HEK293 (cell line): ENCODE results near the gene POLD4.

Experiments used
- CTCF ChIA-PET: fragments of 350-600 bp; formaldehyde crosslinking; extraction: SDS; loops from one replicate; lab custom pipeline; 2021; ENCODE audit warnings: antibody characterized with exemption; lab: Yijun Ruan, JAX
- POLR2A ChIA-PET: fragments of 300-600 bp; formaldehyde crosslinking; extraction: SDS; loops from one replicate; lab custom pipeline; 2020; ENCODE audit warnings: antibody characterized with exemption, inconsistent platforms; lab: Yijun Ruan, JAX
- H3K27ac ChIP-seq: fragments of 200-500 bp; sonication (Bioruptor generic); 2 replicates; pipeline ENCODE4 v1.5.1; 2014; ENCODE audit warnings: low read depth, low read length, control low read depth, inconsistent platforms; ENCODE audit errors: extremely low read depth
- H3K36me3 ChIP-seq, 2 experiments: fragments of 200-500 bp in 1 of 2; sonication (Bioruptor generic) in 1 of 2; 1 replicate in 1 of 2; 2 replicates in 1 of 2; pipeline ENCODE4 v1.5.1; 2014 to 2017; ENCODE audit warnings: inconsistent platforms in 2 of 2, low read length in 2 of 2; ENCODE audit not compliant: control insufficient read depth in 2 of 2, insufficient read depth in 1 of 2
- H3K4me1 ChIP-seq: fragments of 200-500 bp; sonication (Bioruptor generic); 2 replicates; pipeline ENCODE4 v1.5.1; 2014; ENCODE audit warnings: mild to moderate bottlenecking, low read length, inconsistent platforms; ENCODE audit not compliant: control insufficient read depth, insufficient read depth
- H3K4me3 ChIP-seq: 2 replicates; pipeline ENCODE4 v1.5.1; 2011; ENCODE audit warnings: low read depth, mild to moderate bottlenecking, control low read depth, low read length, moderate library complexity
- H3K9me3 ChIP-seq: fragments of 200-500 bp; sonication (Bioruptor generic); 2 replicates; pipeline ENCODE4 v1.5.1; 2014; ENCODE audit warnings: low read depth, low read length, inconsistent platforms; ENCODE audit not compliant: control insufficient read depth, insufficient read depth
- ATF2 ChIP-seq: fragments of 450-650 bp; formaldehyde crosslinking; IDR thresholded peaks from 2 replicates; pipeline ENCODE4 v1.5.1; 2016; ENCODE audit warnings: missing biosample characterization, missing genetic modification characterization, low read depth
- GLIS2 ChIP-seq: fragments of 450-650 bp; formaldehyde crosslinking; IDR thresholded peaks from 2 replicates; pipeline ENCODE4 v1.5.1; 2016; ENCODE audit warnings: missing biosample characterization, missing genetic modification characterization
- HIC1 ChIP-seq: fragments of 450-650 bp; formaldehyde crosslinking; IDR thresholded peaks from 2 replicates; pipeline ENCODE4 v1.5.1; 2016; ENCODE audit warnings: missing biosample characterization, missing genetic modification characterization
- REST ChIP-seq: fragments of 450-650 bp; formaldehyde crosslinking; IDR thresholded peaks from 2 replicates; pipeline ENCODE4 v1.5.1; 2016; ENCODE audit warnings: missing biosample characterization, missing genetic modification characterization
- YY2 ChIP-seq: fragments of 450-650 bp; formaldehyde crosslinking; IDR thresholded peaks from 2 replicates; pipeline ENCODE4 v1.5.1; 2016; ENCODE audit warnings: missing biosample characterization, missing genetic modification characterization
- ZNF146 ChIP-seq: fragments of 450-650 bp; formaldehyde crosslinking; IDR thresholded peaks from 2 replicates; pipeline ENCODE4 v1.5.1; 2016; ENCODE audit warnings: missing biosample characterization, missing genetic modification characterization
- ZNF266 ChIP-seq: fragments of 450-650 bp; formaldehyde crosslinking; IDR thresholded peaks from 2 replicates; pipeline ENCODE4 v1.5.1; 2016; ENCODE audit warnings: missing biosample characterization, missing genetic modification characterization, low read depth
- ZNF433 ChIP-seq: fragments of 450-650 bp; formaldehyde crosslinking; IDR thresholded peaks from 2 replicates; pipeline ENCODE4 v1.5.1; 2016; ENCODE audit warnings: missing biosample characterization, missing genetic modification characterization, low read depth
- ZNF621 ChIP-seq: fragments of 450-650 bp; formaldehyde crosslinking; IDR thresholded peaks from 2 replicates; pipeline ENCODE4 v1.5.1; 2017; ENCODE audit warnings: missing biosample characterization, missing genetic modification characterization
- ZNF670 ChIP-seq: fragments of 450-650 bp; formaldehyde crosslinking; IDR thresholded peaks from 2 replicates; pipeline ENCODE4 v1.5.1; 2016; ENCODE audit warnings: missing biosample characterization, missing genetic modification characterization, low read depth
- ZNF843 ChIP-seq: fragments of 450-650 bp; formaldehyde crosslinking; IDR thresholded peaks from 2 replicates; pipeline ENCODE4 v1.5.1; 2016; ENCODE audit warnings: missing biosample characterization, missing genetic modification characterization
- ZSCAN16 ChIP-seq: fragments of 450-650 bp; formaldehyde crosslinking; IDR thresholded peaks from 2 replicates; pipeline ENCODE4 v1.5.1; 2016; ENCODE audit warnings: missing biosample characterization, missing genetic modification characterization
- ZSCAN5A ChIP-seq: fragments of 450-650 bp; formaldehyde crosslinking; IDR thresholded peaks from 2 replicates; pipeline ENCODE4 v1.5.1; 2016; ENCODE audit warnings: missing biosample characterization, missing genetic modification characterization
- TF ChIP-seq, protein P1 (sequence below): fragments of 450-650 bp; formaldehyde crosslinking; optimal IDR thresholded peaks from 2 replicates; pipeline ENCODE3; 2016; ENCODE audit warnings: missing biosample characterization, mild to moderate bottlenecking, missing genetic modification characterization

The POLD4 gene

GRCh38 chr11:67337257-67337656 is 16.1 kb downstream of the POLD4 start:
- Histone ChIP-seq H3K36me3 (no peaks in the 10 kb centered on the region), H3K4me3 (no peak overlapping the region), H3K4me1 (no peaks in the 10 kb centered on the region), H3K9me3 (no peaks in the 10 kb centered on the region), H3K27ac (no peak overlapping the region)
- no peak for TF ChIP-seq ZNF621 (tag by site-specific recombination)
- no peak for TF ChIP-seq ZNF433 (tag by site-specific recombination)
- TF ChIP-seq ZNF146 (tag by site-specific recombination) = peak; percentile 80
- no peak for TF ChIP-seq ATF2 (tag by site-specific recombination)
- no peak for TF ChIP-seq ZNF670
- ChIA-PET CTCF (interaction anchor here (0.6 to 8.6 kb wide), 5 partner anchors 8 to 75 kb away, joined by 3 to 39 read pairs (median 6); no protein-coding TSS in a partner anchor), POLR2A (interaction anchor here (1.1 kb wide), 1 partner anchor 98 kb away, joined by 3 read pairs; no protein-coding TSS in a partner anchor)

DNA sequence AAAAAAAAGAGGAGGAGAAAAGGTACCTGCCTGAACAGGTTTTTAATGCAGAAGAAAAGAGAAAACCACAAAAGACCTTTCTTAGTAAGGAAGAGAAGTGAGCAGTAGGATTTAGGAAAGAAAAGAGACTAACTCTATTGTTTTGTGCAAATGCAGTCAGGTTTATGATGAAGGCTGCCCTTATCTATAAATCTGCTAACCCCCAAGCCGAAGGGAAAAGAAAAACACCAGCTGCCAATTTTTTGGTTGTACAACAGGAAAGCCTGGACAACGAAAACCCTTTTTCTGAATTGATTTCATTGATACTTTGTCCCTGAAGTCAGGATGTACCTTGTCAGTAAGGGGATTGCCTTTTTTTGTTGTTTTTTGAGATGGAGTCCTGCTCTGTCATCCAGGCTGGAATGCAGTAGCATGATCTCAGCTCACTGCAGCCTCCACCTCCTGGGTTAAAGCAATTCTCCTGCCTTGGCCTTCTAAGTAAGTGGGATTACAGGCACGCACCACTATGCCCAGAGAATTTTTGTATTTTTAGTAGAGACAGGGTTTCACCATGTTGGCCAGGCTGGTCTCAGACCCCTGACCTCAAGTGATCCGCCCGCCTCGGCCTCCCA is 21.2 kb downstream of the POLD4 start:
- Histone ChIP-seq H3K36me3 (no peaks in the 10 kb centered on the region), H3K9me3 (no peaks in the 10 kb centered on the region), H3K4me1 (no peaks in the 10 kb centered on the region), H3K27ac (no peak overlapping the region), H3K4me3 (no peak overlapping the region)
- ChIA-PET CTCF (interaction anchor here (0.6 to 8.6 kb wide), 4 partner anchors 13 to 249 kb away, joined by 3 to 39 read pairs (median 4); no protein-coding TSS in a partner anchor), POLR2A (interaction anchor here (0.6 to 0.7 kb wide), 4 partner anchors 19 to 221 kb away, joined by 3 to 11 read pairs (median 6); no protein-coding TSS in a partner anchor)
- no peak for TF ChIP-seq ZSCAN5A
- no peak for TF ChIP-seq ZNF843 (tag by site-specific recombination)
- TF ChIP-seq, protein P1, sequence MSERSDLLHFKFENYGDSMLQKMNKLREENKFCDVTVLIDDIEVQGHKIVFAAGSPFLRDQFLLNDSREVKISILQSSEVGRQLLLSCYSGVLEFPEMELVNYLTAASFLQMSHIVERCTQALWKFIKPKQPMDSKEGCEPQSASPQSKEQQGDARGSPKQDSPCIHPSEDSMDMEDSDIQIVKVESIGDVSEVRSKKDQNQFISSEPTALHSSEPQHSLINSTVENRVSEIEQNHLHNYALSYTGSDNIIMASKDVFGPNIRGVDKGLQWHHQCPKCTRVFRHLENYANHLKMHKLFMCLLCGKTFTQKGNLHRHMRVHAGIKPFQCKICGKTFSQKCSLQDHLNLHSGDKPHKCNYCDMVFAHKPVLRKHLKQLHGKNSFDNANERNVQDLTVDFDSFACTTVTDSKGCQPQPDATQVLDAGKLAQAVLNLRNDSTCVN = no peak
- no peak for TF ChIP-seq GLIS2 (tag by site-specific recombination)
- TF ChIP-seq ZNF266 (tag by site-specific recombination) = no peak
- no peak for TF ChIP-seq YY2 (tag by site-specific recombination)
- no peak for TF ChIP-seq HIC1
- TF ChIP-seq REST (tag by site-specific recombination) = no peak
- no peak for TF ChIP-seq ZSCAN16
